ENCODE data around the gene SCGB2A2. TPM values are rescaled to one million over a fixed set of nuclear protein-coding genes. Genes with fewer than 3 reads are reported as not detected.

The SCGB2A2 gene
- total and polyA plus RNA-seq, 12 donors: not detected

- no peaks in the 10 kb centered on the region for H3K4me1 ChIP-seq (replicated peaks in 1 of 2)
- no peak overlapping the region for H3K4me3 ChIP-seq
- intact Hi-C loops (cut with DNase I): no loop called here
Observed at GRCh38 chr11:62307950-62308349, 38.0 kb downstream of the SCGB2A2 start.

GRCh38 chr11:62309991-62310390 lies 40.0 kb downstream of the SCGB2A2 start:
- no peak for TF ChIP-seq POLR2A (IDR thresholded peaks at IDR 0.05)
- no peak for TF ChIP-seq CTCF (IDR thresholded peaks at IDR 0.05)
- H3K27ac ChIP-seq: no peak overlapping the region
- intact Hi-C loops (cut with DNase I): loop anchor here in 1 of 2 donors (10.0 kb wide), 1 partner anchor 135 kb away; no protein-coding TSS in a partner anchor
- H3K4me1 ChIP-seq (replicated peaks in 1 of 2): no peaks in the 10 kb centered on the region
- H3K9me3 ChIP-seq (replicated peaks in 1 of 3): no peaks in the 10 kb centered on the region
- no peaks in the 10 kb centered on the region for H3K36me3 ChIP-seq (replicated peaks in 1 of 2)
- H3K27me3 ChIP-seq: no peaks in the 10 kb centered on the region
- H3K4me3 ChIP-seq: no peak overlapping the region
- WGBS, 4 donors: 49 to 62% (median 57%) methylated on average over 7 of the region's 7 CpGs
- no peak for DNase-seq

More at GRCh38 chr11:62307950-62308349, 38.0 kb downstream of the SCGB2A2 start:
- no peak overlapping the region for H3K27ac ChIP-seq
- no peaks in the 10 kb centered on the region for H3K9me3 ChIP-seq (replicated peaks in 1 of 3)
- H3K27me3 ChIP-seq: no peaks in the 10 kb centered on the region
- no peaks in the 10 kb centered on the region for H3K36me3 ChIP-seq (replicated peaks in 1 of 2)
- no peak for DNase-seq
- TF ChIP-seq CTCF (IDR thresholded peaks at IDR 0.05): no peak
- no peak for TF ChIP-seq POLR2A (IDR thresholded peaks at IDR 0.05)

- H3K36me3 ChIP-seq (replicated peaks in 1 of 2): no peaks in the 10 kb centered on the region
- WGBS, 4 donors: 79 to 91% (median 85%) methylated on average over 1 of the region's 1 CpG
- no peak for TF ChIP-seq CTCF (IDR thresholded peaks at IDR 0.05)
- TF ChIP-seq POLR2A (IDR thresholded peaks at IDR 0.05): no peak
- H3K27me3 ChIP-seq: no peaks in the 10 kb centered on the region
- intact Hi-C loops (cut with DNase I): loop anchor here in 1 of 2 donors (10.0 kb wide), 1 partner anchor 141 kb away; no protein-coding TSS in a partner anchor
- H3K4me3 ChIP-seq: no peak overlapping the region
- no peaks in the 10 kb centered on the region for H3K4me1 ChIP-seq (replicated peaks in 1 of 2)
- DNase-seq: no peak
- H3K27ac ChIP-seq: no peak overlapping the region
- no peaks in the 10 kb centered on the region for H3K9me3 ChIP-seq (replicated peaks in 1 of 3)
Observed at GRCh38 chr11:62315431-62315830, 45.5 kb downstream of the SCGB2A2 start.

- Histone ChIP-seq H3K27ac (no peak overlapping the region), H3K4me3 (no peak overlapping the region), H3K27me3 (no peaks in the 10 kb centered on the region), H3K4me1 (replicated peaks in 1 of 2) (no peaks in the 10 kb centered on the region), H3K9me3 (replicated peaks in 1 of 3) (no peaks in the 10 kb centered on the region), H3K36me3 (replicated peaks in 1 of 2) (no peaks in the 10 kb centered on the region)
- intact Hi-C loops (cut with DNase I): no loop called here
- no peak for TF ChIP-seq CTCF (IDR thresholded peaks at IDR 0.05)
- TF ChIP-seq POLR2A (IDR thresholded peaks at IDR 0.05): no peak
- DNase-seq: no peak
- WGBS, 4 donors: 79 to 93% (median 91%) methylated on average over 2 of the region's 2 CpGs
Observed at GRCh38 chr11:62322524-62322923, 52.6 kb downstream of the SCGB2A2 start.

Other genes starting within 250 kb of the SCGB2A2 start
- gene INCENP, start 146.1 kb upstream of the SCGB2A2 start, total RNA-seq: 10 to 100 TPM in 8 of 9 donors, 1 to 10 TPM in 1; 7.3 to 23.2 (median 15.4) TPM
- gene INCENP, start 146.1 kb upstream of the SCGB2A2 start, polyA plus RNA-seq: 1 to 10 TPM; 1.4 to 6.8 (median 4.5) TPM
- gene SCGB1D1, start 79.9 kb upstream of the SCGB2A2 start, total RNA-seq: not detected
- not detected for gene SCGB1D1, start 79.9 kb upstream of the SCGB2A2 start, polyA plus RNA-seq
- not detected for gene SCGB2A1, start 61.5 kb upstream of the SCGB2A2 start, total RNA-seq
- not detected for gene SCGB2A1, start 61.5 kb upstream of the SCGB2A2 start, polyA plus RNA-seq
- 1 to 10 TPM in 3 of 9 donors, under 1 TPM in 1, not detected in 5; 0.54 to 4.9 (median 2.6) TPM for gene SCGB1D2, start 27.9 kb upstream of the SCGB2A2 start, total RNA-seq
- 10 to 100 TPM in 1 of 3 donors, 1 to 10 TPM in 2; 2.0 to 13.3 (median 5.8) TPM for gene SCGB1D2, start 27.9 kb upstream of the SCGB2A2 start, polyA plus RNA-seq
- gene SCGB1D4, start 28.9 kb downstream of the SCGB2A2 start, total RNA-seq: not detected
- not detected for gene SCGB1D4, start 28.9 kb downstream of the SCGB2A2 start, polyA plus RNA-seq
- 10 to 100 TPM in 1 of 9 donors, 1 to 10 TPM in 7, under 1 TPM in 1; 0.48 to 17.2 (median 4.8) TPM for gene ASRGL1, start 67.3 kb downstream of the SCGB2A2 start, total RNA-seq
- gene ASRGL1, start 67.3 kb downstream of the SCGB2A2 start, polyA plus RNA-seq: 1 to 10 TPM; 3.6 to 6.8 (median 4.0) TPM
- 1 to 10 TPM in 2 of 9 donors, not detected in 7; 1.7 to 3.1 TPM for gene SCGB1A1, start 148.9 kb downstream of the SCGB2A2 start, total RNA-seq
- gene SCGB1A1, start 148.9 kb downstream of the SCGB2A2 start, polyA plus RNA-seq: 1 to 10 TPM in 1 of 3 donors, not detected in 2; 1.5 TPM